ENCODE results near the gene NFIA.
"Not testable (repeated sequence)": the region's sequence is repeated elsewhere in the genome, so short reads cannot be mapped to it uniquely, and the experiment has no call there.

NFIA gene

DNA sequence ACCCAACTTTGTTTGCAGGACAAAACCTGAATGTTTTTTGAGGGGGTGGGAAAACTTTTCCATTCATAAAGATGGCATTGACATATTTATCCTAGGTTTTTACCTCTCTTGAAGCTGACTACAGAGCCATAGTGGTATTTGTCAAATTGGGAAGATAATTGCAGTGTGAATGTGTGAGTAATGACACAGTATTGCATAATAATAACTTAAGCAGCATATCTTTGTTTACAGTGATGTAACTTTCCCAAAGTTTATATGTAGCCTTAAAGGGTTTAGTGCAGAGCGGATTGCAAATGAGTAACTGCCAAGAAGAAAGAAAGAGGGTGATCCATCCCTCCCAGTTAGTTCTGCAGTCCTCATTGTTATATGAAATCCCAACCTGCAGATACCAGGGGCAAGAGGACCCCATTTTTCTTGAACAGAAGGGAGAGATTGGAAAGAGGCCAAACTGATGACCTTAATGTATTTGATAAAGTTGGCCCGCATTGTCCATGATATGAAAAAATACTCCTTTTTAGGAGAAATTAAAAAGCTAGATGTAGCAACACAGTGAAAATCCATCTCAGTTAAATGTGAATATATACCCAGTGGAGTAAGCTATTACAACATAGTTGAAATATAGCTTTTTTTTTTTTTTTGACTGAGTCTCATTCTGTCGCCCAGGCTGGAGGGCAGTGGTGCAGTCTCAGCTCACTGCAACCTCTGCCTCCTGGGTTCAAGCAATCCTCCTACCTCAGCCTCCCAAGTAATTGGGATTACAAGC is 23.7 kb upstream of the NFIA start:
- TF ChIP-seq, protein P1, sequence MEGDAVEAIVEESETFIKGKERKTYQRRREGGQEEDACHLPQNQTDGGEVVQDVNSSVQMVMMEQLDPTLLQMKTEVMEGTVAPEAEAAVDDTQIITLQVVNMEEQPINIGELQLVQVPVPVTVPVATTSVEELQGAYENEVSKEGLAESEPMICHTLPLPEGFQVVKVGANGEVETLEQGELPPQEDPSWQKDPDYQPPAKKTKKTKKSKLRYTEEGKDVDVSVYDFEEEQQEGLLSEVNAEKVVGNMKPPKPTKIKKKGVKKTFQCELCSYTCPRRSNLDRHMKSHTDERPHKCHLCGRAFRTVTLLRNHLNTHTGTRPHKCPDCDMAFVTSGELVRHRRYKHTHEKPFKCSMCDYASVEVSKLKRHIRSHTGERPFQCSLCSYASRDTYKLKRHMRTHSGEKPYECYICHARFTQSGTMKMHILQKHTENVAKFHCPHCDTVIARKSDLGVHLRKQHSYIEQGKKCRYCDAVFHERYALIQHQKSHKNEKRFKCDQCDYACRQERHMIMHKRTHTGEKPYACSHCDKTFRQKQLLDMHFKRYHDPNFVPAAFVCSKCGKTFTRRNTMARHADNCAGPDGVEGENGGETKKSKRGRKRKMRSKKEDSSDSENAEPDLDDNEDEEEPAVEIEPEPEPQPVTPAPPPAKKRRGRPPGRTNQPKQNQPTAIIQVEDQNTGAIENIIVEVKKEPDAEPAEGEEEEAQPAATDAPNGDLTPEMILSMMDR (IDR thresholded peaks at IDR 0.05; ENCODE audit: low read depth, low read length), result no peak
- no peak overlapping the region for H3K4me3 ChIP-seq (ENCODE audit: low read depth, low read length)
- in situ Hi-C loops (cut with HindIII; ENCODE audit: low sequenced_read_pairs), result no loop called here
- no peak for DNase-seq (ENCODE audit: low read depth, low spot score)

DNA sequence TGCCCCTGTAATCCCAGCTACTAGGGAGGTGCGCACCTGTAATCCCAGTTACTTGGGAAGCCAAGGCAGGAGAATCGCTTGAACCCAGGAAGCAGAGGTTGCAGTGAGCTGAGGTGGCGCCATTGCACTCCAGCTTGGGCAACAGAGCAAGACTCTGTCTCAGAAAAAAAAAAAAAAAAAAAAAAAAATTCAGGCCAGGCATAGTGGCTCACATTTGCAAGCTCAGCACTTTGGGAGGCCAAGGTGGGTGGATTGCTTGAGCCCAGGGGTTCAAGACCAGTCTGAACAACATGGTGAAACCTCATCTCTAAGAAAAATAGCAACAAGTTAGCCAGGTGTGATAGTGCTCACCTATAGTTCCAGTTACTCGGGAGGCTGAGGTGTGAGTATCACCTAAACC is 20.8 kb upstream of the NFIA start:
- DNase-seq (ENCODE audit: low read depth, low spot score); in situ Hi-C loops (cut with HindIII; ENCODE audit: low sequenced_read_pairs); H3K4me3 ChIP-seq (ENCODE audit: low read depth, low read length): not testable (repeated sequence)

DNA sequence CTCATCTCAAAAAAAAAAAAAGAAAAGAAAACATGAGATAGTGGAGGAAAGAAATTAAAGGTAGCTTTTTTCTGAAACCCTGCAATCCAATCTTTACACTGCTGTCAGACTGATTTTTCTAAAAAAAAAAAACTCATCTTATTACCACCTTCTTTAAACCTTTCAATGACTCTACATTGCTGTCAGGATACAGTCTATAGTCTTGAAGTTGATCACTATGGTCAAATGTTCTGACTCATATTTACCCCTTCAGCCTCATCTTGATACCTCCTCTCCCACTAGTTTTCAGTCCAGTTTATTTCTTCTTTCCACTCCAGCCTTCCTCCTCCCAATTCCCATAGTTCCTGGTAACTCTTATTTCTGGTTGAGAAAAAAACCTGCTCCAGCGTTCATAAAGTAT is 17.7 kb upstream of the NFIA start:
- in situ Hi-C loops (cut with HindIII; ENCODE audit: low sequenced_read_pairs), result no loop called here
- DNase-seq (ENCODE audit: low read depth, low spot score), result no peak
- H3K4me3 ChIP-seq (ENCODE audit: low read depth, low read length), result no peak overlapping the region
- TF ChIP-seq, protein P1 (IDR thresholded peaks at IDR 0.05; ENCODE audit: low read depth, low read length), result no peak

DNA sequence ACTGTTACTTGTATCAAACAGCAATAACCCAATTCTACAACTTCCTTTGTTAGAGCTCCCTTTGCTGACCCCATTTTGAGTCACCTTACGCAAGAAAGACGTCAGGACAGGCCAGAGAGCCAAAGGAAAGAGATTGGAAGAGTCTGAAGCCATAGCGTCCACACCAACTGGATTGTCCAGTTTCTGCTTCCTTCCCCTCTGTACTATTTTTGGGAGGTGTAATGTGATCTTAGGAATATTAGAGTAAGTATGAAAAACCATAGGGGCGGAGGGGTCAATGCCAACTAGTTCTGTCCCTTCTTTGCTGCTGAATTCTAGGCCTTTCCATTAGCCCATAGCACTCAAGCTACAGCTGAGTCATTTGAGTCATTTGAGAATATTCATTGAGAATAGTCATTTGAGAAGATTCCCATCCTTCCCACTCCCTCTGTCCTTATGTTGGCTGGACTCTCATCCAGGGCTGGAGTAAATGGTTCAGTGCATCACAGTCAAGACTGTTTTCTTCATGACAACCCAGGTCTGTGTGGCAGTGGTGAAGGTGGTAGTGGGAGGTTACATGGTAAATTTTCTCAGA is 14.8 kb upstream of the NFIA start:
- in situ Hi-C loops (cut with HindIII; ENCODE audit: low sequenced_read_pairs), result no loop called here
- TF ChIP-seq, protein P1 (IDR thresholded peaks at IDR 0.05; ENCODE audit: low read depth, low read length), result no peak
- no peak for DNase-seq (ENCODE audit: low read depth, low spot score)
- H3K4me3 ChIP-seq (ENCODE audit: low read depth, low read length), result no peak overlapping the region

DNA sequence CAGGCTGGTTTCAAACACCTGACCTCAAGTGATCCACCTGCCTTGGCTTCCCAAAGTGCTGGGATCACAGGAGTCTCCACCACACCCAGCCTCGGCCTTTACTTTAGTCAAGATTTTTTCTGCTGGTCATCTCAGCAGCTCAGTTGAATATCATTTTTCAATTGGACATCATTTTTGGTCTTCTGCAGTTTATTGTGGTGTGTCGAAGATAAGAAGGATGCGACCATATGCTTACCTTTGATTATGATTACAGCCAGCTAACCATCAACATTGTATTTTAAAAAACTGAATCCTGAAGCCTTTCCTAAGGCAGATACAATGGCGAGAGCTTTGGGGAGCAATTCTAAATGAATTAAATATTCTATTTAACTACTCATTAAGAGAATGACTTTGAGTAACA is 12.3 kb upstream of the NFIA start:
- TF ChIP-seq, protein P1 (IDR thresholded peaks at IDR 0.05; ENCODE audit: low read depth, low read length), result no peak
- in situ Hi-C loops (cut with HindIII; ENCODE audit: low sequenced_read_pairs), result no loop called here
- no peak for DNase-seq (ENCODE audit: low read depth, low spot score)
- H3K4me3 ChIP-seq (ENCODE audit: low read depth, low read length), result no peak overlapping the region

DNA sequence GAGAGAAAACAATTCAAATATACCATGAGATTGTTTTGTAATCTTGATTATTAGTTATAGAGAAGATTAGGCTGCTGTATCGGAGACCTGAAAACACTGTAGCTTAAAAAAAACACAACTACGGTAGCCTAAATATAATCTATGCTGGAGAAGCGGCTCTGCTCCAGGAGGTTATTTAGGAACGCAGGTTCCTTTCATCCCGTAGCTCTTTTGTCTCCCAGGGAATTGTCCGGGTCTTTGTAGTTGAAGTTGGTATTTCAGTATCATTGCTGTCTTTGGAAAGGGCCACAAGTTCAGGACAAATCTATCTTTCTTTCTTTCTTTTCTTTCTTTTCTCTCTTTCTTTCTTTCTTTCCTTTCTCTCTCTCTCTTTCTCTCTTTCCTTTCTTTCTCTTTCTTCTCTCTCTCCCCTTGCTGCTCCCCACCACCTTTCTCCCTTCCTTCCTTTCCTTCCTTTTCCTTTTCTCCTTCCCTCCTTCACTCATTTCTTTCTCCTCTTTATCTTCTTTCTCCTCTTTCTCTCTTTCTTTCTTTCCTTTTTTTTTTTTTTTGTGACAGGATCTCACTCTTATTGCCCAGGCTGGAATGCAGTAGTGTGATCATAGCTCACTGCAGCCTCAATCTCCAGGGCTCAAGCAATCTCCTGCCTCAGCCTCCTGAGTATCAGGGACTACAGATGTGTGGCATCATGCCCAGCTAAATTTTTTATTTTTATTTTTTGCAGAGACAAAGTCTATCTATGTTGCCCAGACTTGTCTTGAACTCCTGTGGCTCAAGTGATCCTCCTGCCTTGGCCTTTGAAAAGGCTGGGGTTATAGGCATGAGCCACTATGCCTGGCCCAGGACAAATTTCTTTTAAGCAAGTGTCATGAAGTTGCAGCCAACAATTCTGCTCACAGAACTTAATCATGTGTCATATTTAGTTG is 10.9 kb upstream of the NFIA start:
- in situ Hi-C loops (cut with HindIII; ENCODE audit: low sequenced_read_pairs), result no loop called here
- no peak overlapping the region for H3K4me3 ChIP-seq (ENCODE audit: low read depth, low read length)
- no peak for DNase-seq (ENCODE audit: low read depth, low spot score)
- TF ChIP-seq, protein P1 (IDR thresholded peaks at IDR 0.05; ENCODE audit: low read depth, low read length), result no peak

Measured in astrocyte of the spinal cord (primary cell).